Heart right ventricle (tissue), 16 donors: ENCODE data around the gene FARSA. TPM values are rescaled to one million over a fixed set of nuclear protein-coding genes. Genes with fewer than 3 reads are reported as not detected.

Experiments used
- ATAC-seq, 8 donors: fragments of 200-7000 bp; cut with Tn5 transposase; one replicate each; pipeline ENCODE4 v1.9.1; 2020; ENCODE audit warnings: mild to moderate bottlenecking in 8 of 8, moderate library complexity in 8 of 8, moderate number of reproducible peaks in 1 of 8
- DNase-seq, 2 donors: peaks; one replicate each; pipeline ENCODE4 v3.0.0-alpha.2; 2020
- H3K27ac ChIP-seq, 10 donors: fragments of 200-600 bp; sonication (generic) in 2 of 10; one replicate each; pipeline versions ENCODE4 v1.5.0 to v1.8.0; 2020 to 2022; ENCODE audit warnings: mild to moderate bottlenecking in 3 of 10
- H3K27me3 ChIP-seq, 7 donors: fragments of 200-600 bp; one replicate each; pipeline ENCODE4 v1.8.0; 2021 to 2022; ENCODE audit warnings: mild to moderate bottlenecking in 2 of 7
- H3K36me3 ChIP-seq, 9 donors: fragments of 200-600 bp; sonication (generic) in 1 of 9; one replicate each; pipeline versions ENCODE4 v1.5.0 to v1.8.0; 2020 to 2022; ENCODE audit warnings: mild to moderate bottlenecking in 2 of 9
- H3K4me1 ChIP-seq, 9 donors: fragments of 200-600 bp; sonication (generic) in 1 of 9; one replicate each; pipeline versions ENCODE4 v1.5.0 to v1.8.0; 2020 to 2022; ENCODE audit warnings: mild to moderate bottlenecking in 4 of 9
- H3K4me3 ChIP-seq, 10 donors: fragments of 200-600 bp; sonication (generic) in 2 of 10; one replicate each; pipeline versions ENCODE4 v1.5.0 to v1.8.0; 2020 to 2022; ENCODE audit warnings: mild to moderate bottlenecking in 7 of 10, moderate library complexity in 2 of 10
- H3K9me3 ChIP-seq, 11 donors: fragments of 200-600 bp in 10 of 11; sonication (generic) in 2 of 11; one replicate each; pipeline versions ENCODE4 v1.5.0 to v1.8.0; 2013 to 2022; ENCODE audit warnings: mild to moderate bottlenecking in 2 of 11, control low read depth in 1 of 11, moderate library complexity in 1 of 11
- WGBS, 2 donors: extraction: QIAGEN DNeasy Blood & Tissue Kit; methylation state at CpG; one replicate each; pipeline ENCODE4 v1.1.7; 2013; ENCODE audit warnings: inconsistent platforms in 1 of 2; 5-methylcytosine and 5-hydroxymethylcytosine counted together
- intact Hi-C, 10 donors: fragments of 100-400 bp; cut with DNase I; formaldehyde crosslinking; loops; one replicate each; pipeline versions ENCODE4 v1.11.1 to v1.14.2; 2022
- polyA plus RNA-seq, 2 donors: library from polyadenylated mRNA; stranded (reverse); fragments of 200-250 nt; gene quantifications; one replicate each; pipeline ENCODE4 v1.2.3, GENCODE V29; 2013
- total RNA-seq, 10 donors: library from RNA; stranded (reverse); fragmentation: NEBNext Ultra II Directional in 3 of 10; extraction: Animal tissue kit (Norgen Biotek cat#: 25700) in 3 of 10; gene quantifications; one replicate each; pipeline versions ENCODE4 v1.2.1 to v1.2.4, GENCODE V29; 2021 to 2023
- TF ChIP-seq, protein P1 (sequence below), 9 donors: fragments of 200-600 bp; sonication (generic) in 2 of 9; IDR thresholded peaks; one replicate each; pipeline versions ENCODE4 v1.5.0 to v1.8.0; 2021 to 2022; ENCODE audit warnings: antibody characterized with exemption in 9 of 9, mild to moderate bottlenecking in 5 of 9, moderate library complexity in 1 of 9
- donor health status: Arrhythmogenic right ventricular cardiomyopathy.
- donor health status: ischemic (EF 13 %, LVEDD 7.1; RV severe dilation, severe dysfunction).
- donor health status: healthy with polysubstance abuse.
- donor health status: DM: no; HTN: yes; CAD: no.
- donor health status: DM: no; HTN: no; CAD: no.
- donor health status: ischemic (EF 25% LVEDD 6.9; RV normal size, moderate dysfunction).
- donor health status: ischemic (EF 25% LVEDD 5.7; RV mildly dilated, moderate dysfunction).
- donor health status: healthy.
- donor health status: DM: yes; HTN: yes; CAD: no.
- donor health status: Ischemic cardiomyopathy.
- donor health status: ischemic (EF 35%, LVEDD 5.7; RV mildly dilated, moderate dysfunction).
- donor health status: nonischemic (EF 11% LVEDD 7.7; RV severe dilation, severe dysfunction).
- donor health status: DM: yes; HTN: yes; CAD: no.
- donor health status: PGD.
- donor health status: ischemic (EF 29% LVEDD 5.4; RV normal size, mild dysfunction).
- donor health status: nonischemic (EF 23%, LVEDD 6.1; RV moderate dilation, normal function).

Gene FARSA
- total and polyA plus RNA-seq, 12 donors: 23.2 to 81.4 (median 38.5) TPM

DNA sequence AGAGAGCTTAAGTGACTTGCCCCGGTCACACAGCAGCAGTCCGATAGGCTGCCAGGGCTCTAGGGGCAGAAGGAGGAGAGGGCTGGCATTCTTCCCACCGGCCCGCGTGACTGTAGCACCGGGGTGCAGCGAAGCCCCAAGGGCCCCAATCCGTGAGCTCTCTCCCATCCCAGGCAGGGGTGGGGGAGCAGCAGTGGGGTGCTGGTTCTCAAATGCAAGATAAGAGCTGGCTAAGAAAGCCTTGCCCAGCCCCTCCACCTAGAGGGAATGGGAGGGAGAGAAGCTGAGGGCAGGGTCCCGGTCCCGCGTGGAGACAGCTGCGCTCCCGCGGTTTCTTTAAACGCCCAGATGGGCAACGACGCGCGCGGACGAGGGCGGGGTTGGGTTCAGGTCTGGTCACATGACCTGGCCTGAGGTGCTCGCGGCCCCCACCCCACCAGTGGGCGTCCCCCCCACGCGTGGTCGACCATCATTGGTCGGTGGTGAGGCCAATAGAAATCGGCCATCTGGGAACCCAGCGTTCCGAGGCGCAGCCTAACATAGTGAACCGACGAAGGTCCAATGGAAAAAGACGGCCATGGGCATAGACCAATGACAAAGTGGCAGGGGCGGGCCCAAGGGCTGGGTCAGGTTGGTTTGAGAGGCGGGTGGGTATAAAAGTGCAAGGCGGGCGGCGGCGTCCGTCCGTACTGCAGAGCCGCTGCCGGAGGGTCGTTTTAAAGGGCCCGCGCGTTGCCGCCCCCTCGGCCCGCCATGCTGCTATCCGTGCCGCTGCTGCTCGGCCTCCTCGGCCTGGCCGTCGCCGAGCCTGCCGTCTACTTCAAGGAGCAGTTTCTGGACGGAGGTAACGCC, 4.6 kb upstream of the FARSA start, which contains the start of gene CALR:
CALR (plus strand) TSS at position 683 of the 852 bp plus-strand sequence; CDS start at position 754, 71 bp downstream.
- H3K4me1 ChIP-seq: peaks cover 4 to 60% (median 35%) of the 10 kb centered on the region in 9 donors

DNA sequence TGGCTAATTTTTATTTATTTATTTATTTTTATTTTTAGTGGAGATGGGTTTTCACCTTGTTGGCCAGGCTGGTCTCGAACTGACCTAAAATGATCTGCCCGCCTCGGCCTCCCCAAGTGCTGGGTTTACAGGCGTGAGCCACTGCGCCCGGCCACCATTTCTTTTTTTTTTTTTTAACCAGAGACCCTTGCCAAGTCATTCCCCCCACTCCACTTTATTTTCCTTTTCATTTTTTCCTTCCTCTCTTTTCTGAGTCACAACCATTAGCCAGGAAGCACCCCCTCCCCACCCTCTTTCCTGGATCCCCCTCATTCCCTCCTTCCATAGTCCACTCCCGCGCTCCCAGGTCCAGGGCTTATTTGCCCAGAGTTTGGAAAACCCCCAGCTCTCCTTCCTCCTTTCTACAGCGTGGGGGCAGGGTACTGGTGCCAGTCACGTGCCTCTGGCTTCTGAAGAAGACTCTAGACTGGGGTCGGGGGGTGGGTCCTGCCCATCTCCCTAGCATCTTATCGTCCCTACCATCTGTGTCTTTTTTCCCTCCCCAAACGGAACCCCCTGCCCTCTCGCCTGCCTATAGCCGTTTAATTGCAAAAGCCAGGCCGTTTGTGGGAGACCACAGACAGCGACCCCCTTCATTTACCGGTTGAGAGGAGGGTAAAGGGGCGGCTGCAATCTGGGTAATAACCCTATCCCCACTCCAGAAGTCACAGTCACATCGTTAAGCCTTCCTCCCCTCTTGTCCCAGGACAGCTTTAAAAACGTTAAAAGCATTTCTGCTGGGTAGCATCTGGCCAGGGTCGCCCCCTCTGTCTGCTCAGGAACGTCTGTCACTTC, 3.8 kb upstream of the FARSA start:
- intact Hi-C loops: no loop called here
- WGBS, 2 donors: 24 to 27% methylated on average over 23 of the region's 23 CpGs
- Histone ChIP-seq H3K36me3 (peaks cover 0 to 33% (median 24%) of the 10 kb centered on the region in 9 donors), H3K27me3 (no peaks in the 10 kb centered on the region), H3K4me3 (peak overlapping the region in 9 of 10 donors; percentile 68 to 100 (median 99)), H3K4me1 (peaks cover 4 to 60% (median 39%) of the 10 kb centered on the region in 9 donors), H3K27ac (peak overlapping the region in 7 of 10 donors; percentile 2 to 97 (median 55)), H3K9me3 (no peaks in the 10 kb centered on the region)
- DNase-seq: no peak
- no peak for ATAC-seq
- TF ChIP-seq, protein P1, sequence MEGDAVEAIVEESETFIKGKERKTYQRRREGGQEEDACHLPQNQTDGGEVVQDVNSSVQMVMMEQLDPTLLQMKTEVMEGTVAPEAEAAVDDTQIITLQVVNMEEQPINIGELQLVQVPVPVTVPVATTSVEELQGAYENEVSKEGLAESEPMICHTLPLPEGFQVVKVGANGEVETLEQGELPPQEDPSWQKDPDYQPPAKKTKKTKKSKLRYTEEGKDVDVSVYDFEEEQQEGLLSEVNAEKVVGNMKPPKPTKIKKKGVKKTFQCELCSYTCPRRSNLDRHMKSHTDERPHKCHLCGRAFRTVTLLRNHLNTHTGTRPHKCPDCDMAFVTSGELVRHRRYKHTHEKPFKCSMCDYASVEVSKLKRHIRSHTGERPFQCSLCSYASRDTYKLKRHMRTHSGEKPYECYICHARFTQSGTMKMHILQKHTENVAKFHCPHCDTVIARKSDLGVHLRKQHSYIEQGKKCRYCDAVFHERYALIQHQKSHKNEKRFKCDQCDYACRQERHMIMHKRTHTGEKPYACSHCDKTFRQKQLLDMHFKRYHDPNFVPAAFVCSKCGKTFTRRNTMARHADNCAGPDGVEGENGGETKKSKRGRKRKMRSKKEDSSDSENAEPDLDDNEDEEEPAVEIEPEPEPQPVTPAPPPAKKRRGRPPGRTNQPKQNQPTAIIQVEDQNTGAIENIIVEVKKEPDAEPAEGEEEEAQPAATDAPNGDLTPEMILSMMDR (IDR thresholded peaks at IDR 0.05): no peak

More for the DNA sequence above, 4.6 kb upstream of the FARSA start, which contains the start of gene CALR:
- TF ChIP-seq, protein P1 (IDR thresholded peaks at IDR 0.05): no peak
- DNase-seq: peak; percentile 98 to 100
- 0 to 1% methylated on average over 63 of the region's 63 CpGs for WGBS, 2 donors
- Histone ChIP-seq H3K36me3 (peaks cover 0 to 41% (median 32%) of the 10 kb centered on the region in 9 donors), H3K27me3 (no peaks in the 10 kb centered on the region), H3K27ac (peak within 1 kb of the TSS; percentile 76 to 98 (median 96)), H3K4me3 (peak within 1 kb of the TSS; percentile 68 to 100 (median 99)), H3K9me3 (no peaks in the 10 kb centered on the region)
- intact Hi-C loops: no loop called here
- peak; percentile 91 to 96 (median 94) for ATAC-seq

DNA sequence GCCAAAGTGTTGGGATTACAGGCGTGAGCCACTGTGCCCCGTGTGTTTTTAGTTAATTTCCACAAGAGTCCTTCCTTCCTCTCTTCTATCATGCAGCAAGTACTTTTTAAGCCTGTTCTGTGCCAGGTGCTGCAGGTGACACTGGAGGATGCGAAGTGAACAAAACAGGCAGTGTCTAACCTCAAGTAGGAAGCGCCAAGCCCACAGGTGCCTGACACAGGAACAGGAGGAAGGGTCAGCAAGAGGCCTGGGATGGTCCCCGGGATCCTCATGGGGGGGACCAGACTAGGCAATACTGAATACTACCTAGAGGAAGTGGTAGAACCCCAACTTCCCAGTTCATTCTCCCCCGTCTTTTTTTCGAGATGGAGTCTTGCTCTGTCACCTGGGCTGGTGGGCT, 3.1 kb upstream of the FARSA start:
- DNase-seq: no peak
- no peaks in the 10 kb centered on the region for H3K27me3 ChIP-seq

More for the DNA sequence above, 3.1 kb upstream of the FARSA start:
- Histone ChIP-seq H3K4me1 (peaks cover 4 to 60% (median 41%) of the 10 kb centered on the region in 9 donors), H3K27ac (peak overlapping the region in 1 of 10 donors; percentile 97), H3K4me3 (no peak overlapping the region), H3K9me3 (no peaks in the 10 kb centered on the region), H3K36me3 (peaks cover 0 to 27% (median 17%) of the 10 kb centered on the region in 9 donors)
- intact Hi-C loops: no loop called here
- TF ChIP-seq, protein P1 (IDR thresholded peaks at IDR 0.05): no peak
- 78 to 83% methylated on average over 7 of the region's 7 CpGs for WGBS, 2 donors
- ATAC-seq: no peak
